ENCODE results near the gene UBE2R2.

GRCh38 chr9:33964086-33964768 lies 147.3 kb downstream of the UBE2R2 start:
- TF ChIP-seq CTCF (IDR thresholded peaks at IDR 0.05; ENCODE audit: poor library complexity) (no peak), EZH2phosphoT487 (IDR thresholded peaks at IDR 0.05; ENCODE audit: low read depth, severe bottlenecking, unreplicated experiment) (no peak)

Data from hepatocyte (in vitro differentiated cells).